Skin epidermis (tissue), 12 donors: Measurements from ENCODE around the gene TMSB4Y.

Experiments
- H3K27ac ChIP-seq, 21 experiments: fragments of 200-600 bp; sonication (generic) in 11 of 21; one replicate each; pipeline ENCODE4 v1.5.0; 2020; ENCODE audit warnings: mild to moderate bottlenecking in 3 of 21, inconsistent platforms in 2 of 21, moderate library complexity in 2 of 21
- H3K4me3 ChIP-seq, 7 experiments: fragments of 200-600 bp; sonication (generic) in 2 of 7; one replicate each; pipeline ENCODE4 v1.5.0; 2020; ENCODE audit warnings: inconsistent platforms in 2 of 7, mild to moderate bottlenecking in 2 of 7, moderate library complexity in 1 of 7

Gene TMSB4Y

GRCh38 chrY:13703568-13703968 is at the start of gene TMSB4Y:
TSS of gene TMSB4Y (plus strand) at chrY:13703899.
- peak within 1 kb of the TSS in 6 of 7 experiments; percentile 38 to 46 (median 44) for H3K4me3 ChIP-seq
- peak within 1 kb of the TSS in 12 of 21 experiments; percentile 71 to 97 (median 90) for H3K27ac ChIP-seq

DNA sequence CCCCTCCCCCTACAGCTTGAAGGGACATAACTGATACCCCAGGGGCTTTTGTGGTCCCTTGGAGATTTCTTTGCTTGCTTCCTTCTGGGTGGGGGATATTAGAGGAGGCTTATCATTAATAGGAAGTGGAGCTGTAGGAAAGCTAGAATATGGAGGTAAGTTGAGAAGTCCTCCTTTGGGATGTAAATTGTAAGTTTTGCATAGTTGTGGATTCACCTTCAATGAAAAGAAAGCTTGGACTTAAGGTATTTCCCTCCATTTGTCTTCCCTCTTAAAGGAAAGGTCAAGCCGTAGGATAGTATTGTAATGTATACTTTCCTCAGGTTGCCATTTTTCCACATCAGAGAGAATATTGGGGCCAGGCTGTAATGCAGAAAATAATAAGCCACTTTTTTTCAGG is 39.5 kb upstream of the TMSB4Y start:
- H3K4me3 ChIP-seq = no peak overlapping the region

DNA sequence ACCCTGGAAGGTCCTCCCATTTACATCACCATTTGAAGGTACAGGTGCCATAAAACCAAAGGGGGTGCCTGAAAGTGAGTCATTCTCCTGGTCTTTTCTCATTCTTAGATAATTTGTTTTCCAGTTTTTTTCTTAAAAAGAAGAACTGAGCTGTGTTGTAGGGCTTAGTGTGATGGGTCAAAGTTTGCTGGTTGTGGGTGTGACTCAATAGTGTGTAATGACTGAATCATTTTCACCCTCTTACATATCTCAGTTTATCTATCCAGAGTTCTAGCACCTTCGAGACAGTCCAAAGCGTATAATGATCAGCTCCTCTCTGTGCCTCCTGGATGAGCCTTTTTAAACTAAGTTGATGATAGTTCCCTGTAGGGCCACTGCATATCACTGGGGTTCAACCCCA is 32.6 kb upstream of the TMSB4Y start:
- H3K4me3 ChIP-seq = no peak overlapping the region

More for the DNA sequence above, 39.5 kb upstream of the TMSB4Y start:
- no peak overlapping the region for H3K27ac ChIP-seq

GRCh38 chrY:13702276-13702675 is 1.4 kb upstream of the TMSB4Y start:
- H3K27ac ChIP-seq = no peak overlapping the region
- no peak overlapping the region for H3K4me3 ChIP-seq

More for the DNA sequence above, 32.6 kb upstream of the TMSB4Y start:
- H3K27ac ChIP-seq = no peak overlapping the region

DNA sequence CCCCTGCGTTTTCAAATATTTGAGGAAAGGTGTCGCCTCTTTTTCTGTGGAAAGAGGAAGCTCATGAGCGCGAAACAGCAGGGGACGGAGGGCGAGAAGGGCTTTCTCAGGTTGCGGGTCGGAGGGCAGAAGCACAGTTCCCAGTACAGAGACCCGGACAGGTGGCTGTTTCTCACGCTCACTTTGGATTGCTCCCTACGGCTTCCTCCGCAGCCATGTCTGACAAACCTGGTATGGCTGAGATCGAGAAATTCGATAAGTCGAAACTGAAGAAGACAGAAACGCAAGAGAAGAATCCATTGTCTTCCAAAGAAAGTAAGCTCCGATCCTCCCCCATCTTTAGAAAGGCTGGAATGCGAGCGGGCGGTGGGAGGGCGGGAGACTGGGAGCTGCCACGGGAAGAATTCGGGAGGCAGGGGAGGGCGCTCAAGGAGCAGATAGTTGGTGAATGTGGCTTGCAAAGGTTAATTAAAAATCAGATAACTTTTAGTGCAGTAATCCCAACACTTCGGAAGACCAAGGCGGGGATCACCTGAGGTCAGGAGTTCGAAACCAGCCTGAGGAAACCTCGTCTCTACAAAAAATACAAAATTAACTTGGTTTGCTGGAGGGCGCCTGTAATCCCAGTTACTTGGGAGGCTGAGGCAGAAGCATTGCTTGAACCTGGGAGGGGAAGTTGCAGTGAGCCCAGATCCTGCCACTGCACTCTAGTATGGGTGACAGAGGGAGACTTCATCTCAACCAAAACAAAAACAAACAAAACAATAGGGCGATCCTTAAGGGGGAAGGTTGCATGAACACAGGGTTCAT is 627 bp downstream of the TMSB4Y start:
- Histone ChIP-seq H3K4me3 (peak overlapping the region in 6 of 7 experiments; percentile 38 to 46 (median 44)), H3K27ac (peak overlapping the region in 12 of 21 experiments; percentile 71 to 97 (median 90))

GRCh38 chrY:13705197-13705596 is 1.5 kb downstream of the TMSB4Y start:
- Histone ChIP-seq H3K4me3 (peak overlapping the region in 5 of 7 experiments; percentile 38 to 46 (median 44)), H3K27ac (no peak overlapping the region)

GRCh38 chrY:13708038-13708437 is 4.3 kb downstream of the TMSB4Y start:
- H3K27ac ChIP-seq = no peak overlapping the region
- no peak overlapping the region for H3K4me3 ChIP-seq

DNA sequence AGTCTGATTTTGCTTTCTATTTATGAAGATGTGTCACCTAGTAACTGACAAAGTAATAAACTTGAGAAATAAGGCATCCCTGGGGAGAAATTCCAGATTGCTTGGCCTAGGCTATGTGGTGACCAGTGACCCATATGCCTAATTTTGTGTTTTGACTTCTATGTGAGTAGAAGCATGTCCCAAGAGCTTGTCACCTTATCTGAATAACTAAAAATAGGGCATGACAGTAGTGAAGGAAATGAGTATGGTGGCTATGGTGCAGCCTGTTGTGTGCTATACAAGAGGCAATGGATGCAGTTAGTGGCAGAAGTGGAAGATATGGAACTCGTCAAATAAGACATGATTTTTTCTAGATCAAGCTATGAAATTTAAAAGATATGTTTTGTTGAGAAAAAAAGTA is 15.3 kb downstream of the TMSB4Y start:
- no peak overlapping the region for H3K27ac ChIP-seq
- H3K4me3 ChIP-seq = no peak overlapping the region

- H3K27ac ChIP-seq = no peak overlapping the region
- H3K4me3 ChIP-seq = no peak overlapping the region
Measured at GRCh38 chrY:13729517-13729916, 25.8 kb downstream of the TMSB4Y start.

DNA sequence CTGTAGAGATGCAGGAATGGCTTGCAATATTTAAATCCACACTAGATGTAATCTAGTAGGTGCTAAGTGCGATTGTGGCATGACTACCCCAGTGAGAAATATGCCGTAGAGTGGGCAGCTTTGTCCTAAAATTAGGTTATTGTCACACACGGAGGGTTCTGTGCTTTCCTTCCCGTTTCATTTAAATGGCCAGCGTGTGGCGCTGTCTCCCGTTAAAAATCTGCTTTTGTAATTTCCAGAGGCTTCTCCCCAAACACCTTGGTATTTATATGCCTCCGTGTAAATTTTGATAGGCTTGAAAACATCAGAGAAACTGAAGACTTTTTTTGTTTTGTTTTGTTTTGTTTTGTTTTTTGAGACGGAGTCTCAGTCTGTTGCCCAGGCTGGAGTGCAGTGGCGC is 34.9 kb downstream of the TMSB4Y start:
- Histone ChIP-seq H3K4me3 (no peak overlapping the region), H3K27ac (no peak overlapping the region)

DNA sequence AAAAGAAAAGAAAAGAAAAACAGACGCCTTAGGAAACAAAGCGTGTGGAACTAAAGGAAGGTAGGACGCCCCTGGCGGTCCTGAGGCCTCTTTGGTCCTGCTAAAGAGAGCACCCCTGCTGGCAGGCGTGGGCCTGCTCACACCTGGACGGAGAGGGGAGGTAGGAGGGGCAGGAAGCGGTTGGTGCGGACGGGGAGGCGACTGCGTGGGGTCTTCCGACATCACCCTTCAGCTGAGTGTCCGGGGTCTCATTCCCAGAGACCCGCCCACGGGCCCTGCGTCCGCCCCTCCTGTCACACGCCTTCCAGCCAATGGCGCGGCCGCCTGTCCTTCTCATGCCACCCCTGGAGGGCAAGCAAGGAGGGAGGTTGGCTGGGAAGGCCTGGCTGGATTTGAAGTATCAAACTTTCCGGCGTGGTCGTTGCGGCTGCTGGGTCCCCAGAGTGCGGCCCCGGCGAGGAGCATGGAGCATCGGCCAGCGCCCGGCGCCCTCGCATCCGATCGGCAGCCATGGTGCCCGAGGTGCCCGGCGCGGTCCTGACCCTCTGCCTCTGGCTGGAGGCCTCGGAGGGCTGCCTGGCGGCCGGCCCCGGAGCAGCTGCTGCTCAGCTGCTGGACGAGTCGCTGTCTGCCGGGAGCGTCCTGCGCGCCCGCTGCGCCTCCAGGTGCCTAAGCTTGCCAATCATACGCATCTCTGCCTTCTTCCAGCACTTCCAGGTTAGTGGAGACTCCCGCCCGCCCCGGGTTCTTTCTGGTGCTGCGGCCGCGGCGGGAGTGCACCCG is 47.8 kb downstream of the TMSB4Y start:
- Histone ChIP-seq H3K27ac (no peak overlapping the region), H3K4me3 (peak overlapping the region in 6 of 7 experiments; percentile 27 to 45 (median 38))

DNA sequence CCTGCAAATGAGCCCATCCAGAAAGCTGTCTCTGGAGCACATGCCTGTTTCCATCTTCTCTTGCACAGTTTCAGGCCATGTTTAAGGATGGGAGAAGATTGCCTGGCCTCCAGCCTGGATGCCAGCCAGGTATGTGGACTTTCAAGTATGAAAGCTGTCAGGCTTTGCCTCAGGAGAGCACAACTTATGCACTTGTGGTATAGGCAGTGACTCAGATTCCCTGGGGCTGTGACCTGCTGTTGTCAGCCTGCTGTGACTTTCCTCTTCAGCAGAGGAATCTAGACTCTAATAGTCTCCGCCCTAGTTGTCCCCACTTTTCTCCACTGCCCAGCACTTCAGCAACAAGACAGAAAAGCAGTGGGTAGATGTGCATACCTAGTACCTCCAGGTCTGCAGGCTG is 51.0 kb downstream of the TMSB4Y start:
- H3K27ac ChIP-seq = no peak overlapping the region
- H3K4me3 ChIP-seq = no peak overlapping the region
